IMR-90 (cell line): ENCODE results near the gene AIF1.

Experiments used
- BHLHE40 ChIP-seq: fragments of 150-350 bp; IDR thresholded peaks from 2 replicates; pipeline ENCODE4 v1.6.1; 2016; ENCODE audit warnings: mild to moderate bottlenecking, low read depth, low read length
- ELK1 ChIP-seq: fragments of 150-350 bp; IDR thresholded peaks from 2 replicates; pipeline ENCODE4 v1.6.1; 2016; ENCODE audit warnings: low read depth, mild to moderate bottlenecking, low read length, moderate library complexity, borderline replicate concordance
- MAFK ChIP-seq: IDR thresholded peaks from 2 replicates; pipeline ENCODE4 v1.6.1; 2012; ENCODE audit warnings: low read depth, low read length, improper control_type of control experiment
- POLR2A ChIP-seq: IDR thresholded peaks from 2 replicates; pipeline ENCODE4 v1.6.1; 2012; ENCODE audit warnings: mild to moderate bottlenecking, low read depth, low read length
- RAD21 ChIP-seq: IDR thresholded peaks from 2 replicates; pipeline ENCODE4 v1.6.1; 2012; ENCODE audit warnings: low read length, improper control_type of control experiment
- SMC3 ChIP-seq: fragments of 150-350 bp; IDR thresholded peaks from 2 replicates; pipeline ENCODE4 v1.6.1; 2016; ENCODE audit warnings: low read depth, mild to moderate bottlenecking, antibody characterized with exemption, low read length, moderate library complexity
- TF ChIP-seq, protein P1 (sequence below): conservative IDR thresholded peaks from 2 replicates; pipeline ENCODE4 v1.5.1; 2012; ENCODE audit warnings: mild to moderate bottlenecking, low read depth, low read length, improper control_type of control experiment

DNA sequence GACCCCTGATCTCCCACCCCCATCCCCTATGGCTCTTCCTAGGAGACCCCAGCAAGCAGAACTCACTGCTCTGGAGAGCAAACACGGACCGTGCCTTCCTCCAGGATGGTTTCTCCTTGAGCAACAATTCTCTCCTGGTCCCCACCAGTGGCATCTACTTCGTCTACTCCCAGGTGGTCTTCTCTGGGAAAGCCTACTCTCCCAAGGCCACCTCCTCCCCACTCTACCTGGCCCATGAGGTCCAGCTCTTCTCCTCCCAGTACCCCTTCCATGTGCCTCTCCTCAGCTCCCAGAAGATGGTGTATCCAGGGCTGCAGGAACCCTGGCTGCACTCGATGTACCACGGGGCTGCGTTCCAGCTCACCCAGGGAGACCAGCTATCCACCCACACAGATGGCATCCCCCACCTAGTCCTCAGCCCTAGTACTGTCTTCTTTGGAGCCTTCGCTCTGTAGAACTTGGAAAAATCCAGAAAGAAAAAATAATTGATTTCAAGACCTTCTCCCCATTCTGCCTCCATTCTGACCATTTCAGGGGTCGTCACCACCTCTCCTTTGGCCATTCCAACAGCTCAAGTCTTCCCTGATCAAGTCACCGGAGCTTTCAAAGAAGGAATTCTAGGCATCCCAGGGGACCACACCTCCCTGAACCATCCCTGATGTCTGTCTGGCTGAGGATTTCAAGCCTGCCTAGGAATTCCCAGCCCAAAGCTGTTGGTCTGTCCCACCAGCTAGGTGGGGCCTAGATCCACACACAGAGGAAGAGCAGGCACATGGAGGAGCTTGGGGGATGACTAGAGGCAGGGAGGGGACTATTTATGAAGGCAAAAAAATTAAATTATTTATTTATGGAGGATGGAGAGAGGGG is 41.6 kb upstream of the AIF1 start:
- TF ChIP-seq, protein P1, sequence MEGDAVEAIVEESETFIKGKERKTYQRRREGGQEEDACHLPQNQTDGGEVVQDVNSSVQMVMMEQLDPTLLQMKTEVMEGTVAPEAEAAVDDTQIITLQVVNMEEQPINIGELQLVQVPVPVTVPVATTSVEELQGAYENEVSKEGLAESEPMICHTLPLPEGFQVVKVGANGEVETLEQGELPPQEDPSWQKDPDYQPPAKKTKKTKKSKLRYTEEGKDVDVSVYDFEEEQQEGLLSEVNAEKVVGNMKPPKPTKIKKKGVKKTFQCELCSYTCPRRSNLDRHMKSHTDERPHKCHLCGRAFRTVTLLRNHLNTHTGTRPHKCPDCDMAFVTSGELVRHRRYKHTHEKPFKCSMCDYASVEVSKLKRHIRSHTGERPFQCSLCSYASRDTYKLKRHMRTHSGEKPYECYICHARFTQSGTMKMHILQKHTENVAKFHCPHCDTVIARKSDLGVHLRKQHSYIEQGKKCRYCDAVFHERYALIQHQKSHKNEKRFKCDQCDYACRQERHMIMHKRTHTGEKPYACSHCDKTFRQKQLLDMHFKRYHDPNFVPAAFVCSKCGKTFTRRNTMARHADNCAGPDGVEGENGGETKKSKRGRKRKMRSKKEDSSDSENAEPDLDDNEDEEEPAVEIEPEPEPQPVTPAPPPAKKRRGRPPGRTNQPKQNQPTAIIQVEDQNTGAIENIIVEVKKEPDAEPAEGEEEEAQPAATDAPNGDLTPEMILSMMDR = no peak
- TF ChIP-seq POLR2A (no peak), BHLHE40 (no peak), SMC3 (no peak), MAFK (no peak), ELK1 (no peak), RAD21 (no peak)
